SK-N-MC (cell line): Measurements from ENCODE around the gene CD79B.

ENCODE experiments used
- DNase-seq: peaks from one replicate; pipeline ENCODE4 v3.0.0-alpha.2; 2011; ENCODE audit warnings: low read depth, low spot score
- H3K27ac ChIP-seq: fragments of 200-600 bp; sonication (generic); 2 replicates; pipeline ENCODE4 v1.5.1; 2016; ENCODE audit warnings: mixed run types
- H3K36me3 ChIP-seq: fragments of 200-600 bp; sonication (generic); 2 replicates; pipeline ENCODE4 v1.6.1; 2017; ENCODE audit warnings: antibody characterized with exemption, low read length, mixed read lengths; ENCODE audit not compliant: insufficient read depth
- H3K4me3 ChIP-seq: fragments of 200-600 bp; sonication (generic); 2 replicates; pipeline ENCODE4 v1.5.1; 2016
- H3K9ac ChIP-seq: fragments of 200-600 bp; sonication (generic); 2 replicates; pipeline ENCODE4 v1.8.0; 2017; ENCODE audit warnings: mixed run types, mixed read lengths; ENCODE audit not compliant: insufficient read length
- H3K9me3 ChIP-seq: fragments of 200-600 bp; sonication (generic); 2 replicates; pipeline ENCODE4 v1.6.1; 2017; ENCODE audit warnings: low read depth, mild to moderate bottlenecking, antibody characterized with exemption, low read length, moderate library complexity, mixed read lengths
- EZH2 ChIP-seq: fragments of 200-600 bp; sonication (generic); IDR thresholded peaks from one replicate; pipeline ENCODE4 v1.6.1; 2017; ENCODE audit warnings: antibody characterized with exemption
- FOXP2 ChIP-seq: optimal IDR thresholded peaks from 2 replicates; pipeline ENCODE3; 2011; ENCODE audit warnings: mild to moderate bottlenecking, moderate library complexity; ENCODE audit not compliant: insufficient read depth; ENCODE audit errors: extremely low read length, control extremely low read depth
- POLR2AphosphoS5 ChIP-seq: IDR thresholded peaks from 2 replicates; pipeline ENCODE4 v1.6.1; 2012; ENCODE audit warnings: mild to moderate bottlenecking, low read depth, low read length, borderline replicate concordance

The CD79B gene

GRCh38 chr17:63969278-63969677, 37.1 kb upstream of the CD79B start:
- H3K9me3 ChIP-seq: no peaks in the 10 kb centered on the region
- no peak overlapping the region for H3K27ac ChIP-seq
- TF ChIP-seq FOXP2 (no peak), POLR2AphosphoS5 (no peak), EZH2 (no peak)
- no peak for DNase-seq
- H3K36me3 ChIP-seq: no peaks in the 10 kb centered on the region
- H3K4me3 ChIP-seq: no peak overlapping the region
- H3K9ac ChIP-seq: no peak overlapping the region

GRCh38 chr17:63967953-63968352, 35.8 kb upstream of the CD79B start:
- no peaks in the 10 kb centered on the region for H3K9me3 ChIP-seq
- H3K4me3 ChIP-seq: no peak overlapping the region
- H3K9ac ChIP-seq: no peak overlapping the region
- no peak overlapping the region for H3K27ac ChIP-seq
- no peaks in the 10 kb centered on the region for H3K36me3 ChIP-seq
- TF ChIP-seq POLR2AphosphoS5 (no peak), EZH2 (no peak), FOXP2 (no peak)
- no peak for DNase-seq

GRCh38 chr17:63966646-63967264, 34.6 kb upstream of the CD79B start:
- Histone ChIP-seq H3K9me3 (no peaks in the 10 kb centered on the region), H3K4me3 (no peak overlapping the region), H3K27ac (no peak overlapping the region), H3K9ac (no peak overlapping the region), H3K36me3 (no peaks in the 10 kb centered on the region)
- TF ChIP-seq EZH2 (no peak), FOXP2 (no peak), POLR2AphosphoS5 (no peak)
- no peak for DNase-seq

- H3K9me3 ChIP-seq: no peaks in the 10 kb centered on the region
- no peak for TF ChIP-seq EZH2
- TF ChIP-seq FOXP2: no peak
- TF ChIP-seq POLR2AphosphoS5: no peak
- DNase-seq: no peak
Measured at GRCh38 chr17:63963123-63963522, 31.0 kb upstream of the CD79B start.

GRCh38 chr17:63962298-63962744, 30.2 kb upstream of the CD79B start:
- Histone ChIP-seq H3K27ac (no peak overlapping the region), H3K9ac (no peak overlapping the region)

More at GRCh38 chr17:63963123-63963522, 31.0 kb upstream of the CD79B start:
- Histone ChIP-seq H3K4me3 (no peak overlapping the region), H3K36me3 (no peaks in the 10 kb centered on the region), H3K27ac (no peak overlapping the region), H3K9ac (no peak overlapping the region)

GRCh38 chr17:63961355-63962212, 29.5 kb upstream of the CD79B start:
- DNase-seq: peak; percentile 62
- Histone ChIP-seq H3K27ac (no peak overlapping the region), H3K9ac (no peak overlapping the region), H3K4me3 (peak overlapping the region; percentile 76), H3K36me3 (no peaks in the 10 kb centered on the region), H3K9me3 (no peaks in the 10 kb centered on the region)
- TF ChIP-seq EZH2 (no peak), FOXP2 (no peak), POLR2AphosphoS5 (no peak)

More at GRCh38 chr17:63962298-63962744, 30.2 kb upstream of the CD79B start:
- DNase-seq: no peak
- H3K4me3 ChIP-seq: no peak overlapping the region
- H3K9me3 ChIP-seq: no peaks in the 10 kb centered on the region
- H3K36me3 ChIP-seq: no peaks in the 10 kb centered on the region
- TF ChIP-seq POLR2AphosphoS5: no peak

GRCh38 chr17:63960430-63960829, 28.3 kb upstream of the CD79B start:
- Histone ChIP-seq H3K4me3 (no peak overlapping the region), H3K36me3 (no peaks in the 10 kb centered on the region), H3K9ac (no peak overlapping the region), H3K9me3 (no peaks in the 10 kb centered on the region), H3K27ac (no peak overlapping the region)
- TF ChIP-seq POLR2AphosphoS5 (no peak), FOXP2 (no peak), EZH2 (no peak)
- DNase-seq: no peak

GRCh38 chr17:63960006-63960405, 27.9 kb upstream of the CD79B start:
- DNase-seq: no peak
- no peaks in the 10 kb centered on the region for H3K36me3 ChIP-seq
- H3K4me3 ChIP-seq: no peak overlapping the region
- H3K9me3 ChIP-seq: no peaks in the 10 kb centered on the region
- TF ChIP-seq EZH2: no peak
- TF ChIP-seq FOXP2: no peak
- no peak for TF ChIP-seq POLR2AphosphoS5
- no peak overlapping the region for H3K9ac ChIP-seq
- no peak overlapping the region for H3K27ac ChIP-seq
